HepG2 (cell line): ENCODE data around the gene ELANE. TPM values are rescaled to one million over a fixed set of nuclear protein-coding genes. Genes with fewer than 3 reads are reported as not detected.
A peak's percentile ranks its signal among the peaks of the same experiment; 100 is the strongest.

Experiments
- CSRNP1 ChIP-seq: sonication (generic); formaldehyde crosslinking; IDR thresholded peaks from 2 replicates; pipeline ENCODE4 v1.8.1; 2023; ENCODE audit warnings: mild to moderate bottlenecking, missing genetic modification reagents
- E2F5 ChIP-seq: sonication (generic); formaldehyde crosslinking; conservative IDR thresholded peaks from 2 replicates; pipeline ENCODE4 v1.4.0; 2020; ENCODE audit warnings: missing genetic modification reagents
- GZF1 ChIP-seq: sonication (generic); formaldehyde crosslinking; IDR thresholded peaks from 2 replicates; pipeline ENCODE4 v1.5.1; 2020; ENCODE audit warnings: mild to moderate bottlenecking, missing genetic modification reagents
- HNRNPK ChIP-seq: fragments of 200-400 bp; formaldehyde crosslinking; IDR thresholded peaks from 2 replicates; pipeline ENCODE4 v1.6.1; 2018; ENCODE audit warnings: low read length, low read depth, moderate library complexity, mild to moderate bottlenecking; ENCODE audit not compliant: poor library complexity, severe bottlenecking
- ISX ChIP-seq: sonication (generic); formaldehyde crosslinking; conservative IDR thresholded peaks from 2 replicates; pipeline ENCODE4 v1.5.0; 2020; ENCODE audit warnings: missing genetic modification reagents
- KLF6 ChIP-seq: IDR thresholded peaks from 2 replicates; pipeline ENCODE4 v1.8.0; 2016; ENCODE audit warnings: missing biosample characterization, missing genetic modification reagents
- RBFOX2 ChIP-seq: fragments of 200-400 bp; formaldehyde crosslinking; IDR thresholded peaks from 2 replicates; pipeline ENCODE4 v1.6.1; 2017; ENCODE audit warnings: low read depth, mild to moderate bottlenecking, low read length
- RORA ChIP-seq: sonication (generic); formaldehyde crosslinking; IDR thresholded peaks from 2 replicates; pipeline ENCODE4 v1.5.0; 2020; ENCODE audit warnings: mild to moderate bottlenecking, missing genetic modification reagents, moderate library complexity
- ZFP36L1 ChIP-seq: sonication (generic); formaldehyde crosslinking; IDR thresholded peaks from 2 replicates; pipeline ENCODE4 v1.8.0; 2022; ENCODE audit warnings: mild to moderate bottlenecking, missing genetic modification reagents, moderate library complexity
- ZNF232 ChIP-seq: sonication (generic); formaldehyde crosslinking; IDR thresholded peaks from 2 replicates; pipeline ENCODE4 v1.4.0; 2020; ENCODE audit warnings: missing genetic modification reagents, borderline replicate concordance
- ZNF292 ChIP-seq: sonication (generic); formaldehyde crosslinking; IDR thresholded peaks from 2 replicates; pipeline ENCODE4 v1.8.1; 2022; ENCODE audit warnings: mild to moderate bottlenecking, low read depth, missing genetic modification reagents, borderline replicate concordance
- ZNF737 ChIP-seq: sonication (generic); formaldehyde crosslinking; IDR thresholded peaks from 2 replicates; pipeline ENCODE4 v1.5.0; 2020; ENCODE audit warnings: missing genetic modification reagents, mild to moderate bottlenecking, borderline replicate concordance
- ZNF775 ChIP-seq: sonication (generic); formaldehyde crosslinking; IDR thresholded peaks from 2 replicates; pipeline ENCODE4 v1.4.0; 2020; ENCODE audit warnings: missing genetic modification reagents, mild to moderate bottlenecking, moderate library complexity, borderline replicate concordance
- polyA plus RNA-seq, 8 experiments: library from polyadenylated mRNA; depleted of rRNA in 3 of 8; stranded (reverse) in 7 of 8; unstranded in 1 of 8; fragments of >200 nt; fragmentation: Illumina TruSeq in 4 of 8; extraction: Trizol in 4 of 8; gene quantifications; 2 replicates each; pipeline versions ENCODE4 v1.2.1 to v1.2.3, GENCODE V29; 2011 to 2016; ENCODE audit warnings: low read depth in 4 of 8, missing spikeins in 1 of 8, mixed read lengths in 1 of 8; ENCODE audit not compliant: insufficient read depth in 1 of 8
- total RNA-seq, 5 experiments: library from RNA; depleted of rRNA; stranded (reverse); fragments of >200 nt; fragmentation: Illumina TruSeq; extraction: Trizol; gene quantifications; 2 replicates each; pipeline ENCODE4 v1.2.3, GENCODE V29; 2016; ENCODE audit warnings: low read depth in 1 of 5
- TF ChIP-seq, protein P1 (sequence below): sonication (generic); formaldehyde crosslinking; IDR thresholded peaks from 2 replicates; pipeline ENCODE4 v1.8.1; 2023; ENCODE audit warnings: missing genetic modification reagents, mild to moderate bottlenecking, borderline replicate concordance
- TF ChIP-seq, protein P2 (sequence below): sonication (generic); formaldehyde crosslinking; IDR thresholded peaks from 2 replicates; pipeline ENCODE4 v1.4.0; 2020; ENCODE audit warnings: missing genetic modification reagents, borderline replicate concordance
- TF ChIP-seq, protein P3 (sequence below): sonication (generic); formaldehyde crosslinking; IDR thresholded peaks from 2 replicates; pipeline ENCODE4 v1.4.0; 2020; ENCODE audit warnings: mild to moderate bottlenecking, missing genetic modification reagents
- TF ChIP-seq, protein P4 (sequence below): sonication (generic); formaldehyde crosslinking; IDR thresholded peaks from 2 replicates; pipeline ENCODE4 v1.4.0; 2020; ENCODE audit warnings: missing genetic modification reagents

The ELANE gene
- total and polyA plus RNA-seq, 2 of the 13 experiments (the other 11 are each of a cell fraction or from before 2014, with no cell fraction given) = not detected

GRCh38 chr19:892894-893689 is 41.0 kb downstream of the ELANE start, which contains the start of the genes MED16 and RNU6-9 (continued):
- TF ChIP-seq E2F5 (CRISPR knock-in tag) (peak; percentile 51; the same call in 1 of the 2 replicates), GZF1 (CRISPR knock-in tag) (no peak), ZFP36L1 (CRISPR knock-in tag) (0 out of 2 replicates have a peak, but pooled peaks have one; percentile 28), ISX (CRISPR knock-in tag) (no peak), KLF6 (CRISPR knock-in tag) (no peak), ZNF775 (CRISPR knock-in tag) (no peak), ZNF292 (no peak), RORA (CRISPR knock-in tag) (no peak), CSRNP1 (CRISPR knock-in tag) (peak; percentile 79), ZNF737 (CRISPR knock-in tag) (no peak), RBFOX2 (peak; percentile 94), HNRNPK (no peak), ZNF232 (CRISPR knock-in tag) (0 out of 2 replicates have a peak, but pooled peaks have one; percentile 31)
- TF ChIP-seq, protein P1, sequence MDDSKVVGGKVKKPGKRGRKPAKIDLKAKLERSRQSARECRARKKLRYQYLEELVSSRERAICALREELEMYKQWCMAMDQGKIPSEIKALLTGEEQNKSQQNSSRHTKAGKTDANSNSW (CRISPR knock-in tag) = no peak
- TF ChIP-seq, protein P2, sequence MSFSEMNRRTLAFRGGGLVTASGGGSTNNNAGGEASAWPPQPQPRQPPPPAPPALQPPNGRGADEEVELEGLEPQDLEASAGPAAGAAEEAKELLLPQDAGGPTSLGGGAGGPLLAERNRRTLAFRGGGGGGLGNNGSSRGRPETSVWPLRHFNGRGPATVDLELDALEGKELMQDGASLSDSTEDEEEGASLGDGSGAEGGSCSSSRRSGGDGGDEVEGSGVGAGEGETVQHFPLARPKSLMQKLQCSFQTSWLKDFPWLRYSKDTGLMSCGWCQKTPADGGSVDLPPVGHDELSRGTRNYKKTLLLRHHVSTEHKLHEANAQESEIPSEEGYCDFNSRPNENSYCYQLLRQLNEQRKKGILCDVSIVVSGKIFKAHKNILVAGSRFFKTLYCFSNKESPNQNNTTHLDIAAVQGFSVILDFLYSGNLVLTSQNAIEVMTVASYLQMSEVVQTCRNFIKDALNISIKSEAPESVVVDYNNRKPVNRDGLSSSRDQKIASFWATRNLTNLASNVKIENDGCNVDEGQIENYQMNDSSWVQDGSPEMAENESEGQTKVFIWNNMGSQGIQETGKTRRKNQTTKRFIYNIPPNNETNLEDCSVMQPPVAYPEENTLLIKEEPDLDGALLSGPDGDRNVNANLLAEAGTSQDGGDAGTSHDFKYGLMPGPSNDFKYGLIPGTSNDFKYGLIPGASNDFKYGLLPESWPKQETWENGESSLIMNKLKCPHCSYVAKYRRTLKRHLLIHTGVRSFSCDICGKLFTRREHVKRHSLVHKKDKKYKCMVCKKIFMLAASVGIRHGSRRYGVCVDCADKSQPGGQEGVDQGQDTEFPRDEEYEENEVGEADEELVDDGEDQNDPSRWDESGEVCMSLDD (CRISPR knock-in tag) = no peak
- TF ChIP-seq, protein P3, sequence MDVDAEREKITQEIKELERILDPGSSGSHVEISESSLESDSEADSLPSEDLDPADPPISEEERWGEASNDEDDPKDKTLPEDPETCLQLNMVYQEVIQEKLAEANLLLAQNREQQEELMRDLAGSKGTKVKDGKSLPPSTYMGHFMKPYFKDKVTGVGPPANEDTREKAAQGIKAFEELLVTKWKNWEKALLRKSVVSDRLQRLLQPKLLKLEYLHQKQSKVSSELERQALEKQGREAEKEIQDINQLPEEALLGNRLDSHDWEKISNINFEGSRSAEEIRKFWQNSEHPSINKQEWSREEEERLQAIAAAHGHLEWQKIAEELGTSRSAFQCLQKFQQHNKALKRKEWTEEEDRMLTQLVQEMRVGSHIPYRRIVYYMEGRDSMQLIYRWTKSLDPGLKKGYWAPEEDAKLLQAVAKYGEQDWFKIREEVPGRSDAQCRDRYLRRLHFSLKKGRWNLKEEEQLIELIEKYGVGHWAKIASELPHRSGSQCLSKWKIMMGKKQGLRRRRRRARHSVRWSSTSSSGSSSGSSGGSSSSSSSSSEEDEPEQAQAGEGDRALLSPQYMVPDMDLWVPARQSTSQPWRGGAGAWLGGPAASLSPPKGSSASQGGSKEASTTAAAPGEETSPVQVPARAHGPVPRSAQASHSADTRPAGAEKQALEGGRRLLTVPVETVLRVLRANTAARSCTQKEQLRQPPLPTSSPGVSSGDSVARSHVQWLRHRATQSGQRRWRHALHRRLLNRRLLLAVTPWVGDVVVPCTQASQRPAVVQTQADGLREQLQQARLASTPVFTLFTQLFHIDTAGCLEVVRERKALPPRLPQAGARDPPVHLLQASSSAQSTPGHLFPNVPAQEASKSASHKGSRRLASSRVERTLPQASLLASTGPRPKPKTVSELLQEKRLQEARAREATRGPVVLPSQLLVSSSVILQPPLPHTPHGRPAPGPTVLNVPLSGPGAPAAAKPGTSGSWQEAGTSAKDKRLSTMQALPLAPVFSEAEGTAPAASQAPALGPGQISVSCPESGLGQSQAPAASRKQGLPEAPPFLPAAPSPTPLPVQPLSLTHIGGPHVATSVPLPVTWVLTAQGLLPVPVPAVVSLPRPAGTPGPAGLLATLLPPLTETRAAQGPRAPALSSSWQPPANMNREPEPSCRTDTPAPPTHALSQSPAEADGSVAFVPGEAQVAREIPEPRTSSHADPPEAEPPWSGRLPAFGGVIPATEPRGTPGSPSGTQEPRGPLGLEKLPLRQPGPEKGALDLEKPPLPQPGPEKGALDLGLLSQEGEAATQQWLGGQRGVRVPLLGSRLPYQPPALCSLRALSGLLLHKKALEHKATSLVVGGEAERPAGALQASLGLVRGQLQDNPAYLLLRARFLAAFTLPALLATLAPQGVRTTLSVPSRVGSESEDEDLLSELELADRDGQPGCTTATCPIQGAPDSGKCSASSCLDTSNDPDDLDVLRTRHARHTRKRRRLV = peak; percentile 100
- TF ChIP-seq, protein P4, sequence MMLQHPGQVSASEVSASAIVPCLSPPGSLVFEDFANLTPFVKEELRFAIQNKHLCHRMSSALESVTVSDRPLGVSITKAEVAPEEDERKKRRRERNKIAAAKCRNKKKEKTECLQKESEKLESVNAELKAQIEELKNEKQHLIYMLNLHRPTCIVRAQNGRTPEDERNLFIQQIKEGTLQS (CRISPR knock-in tag) = peak; percentile 29; the same call in 1 of the 2 replicates
